Testis (tissue), 2 donors: ENCODE results near the gene AMIGO1.

Experiments used
- POLR2A ChIP-seq: fragments of 450-650 bp; IDR thresholded peaks from one replicate; pipeline ENCODE4 v1.6.1; 2017; ENCODE audit warnings: antibody characterized with exemption, mild to moderate bottlenecking, moderate library complexity
- TF ChIP-seq, protein P1 (sequence below), 3 experiments: fragments of 450-650 bp in 2 of 3; fragments of 200-600 bp in 1 of 3; sonication (generic) in 1 of 3; IDR thresholded peaks; one replicate each; pipeline ENCODE4 v1.5.1; 2016 to 2019; ENCODE audit warnings: antibody characterized with exemption in 3 of 3, mild to moderate bottlenecking in 2 of 3, moderate library complexity in 1 of 3

DNA sequence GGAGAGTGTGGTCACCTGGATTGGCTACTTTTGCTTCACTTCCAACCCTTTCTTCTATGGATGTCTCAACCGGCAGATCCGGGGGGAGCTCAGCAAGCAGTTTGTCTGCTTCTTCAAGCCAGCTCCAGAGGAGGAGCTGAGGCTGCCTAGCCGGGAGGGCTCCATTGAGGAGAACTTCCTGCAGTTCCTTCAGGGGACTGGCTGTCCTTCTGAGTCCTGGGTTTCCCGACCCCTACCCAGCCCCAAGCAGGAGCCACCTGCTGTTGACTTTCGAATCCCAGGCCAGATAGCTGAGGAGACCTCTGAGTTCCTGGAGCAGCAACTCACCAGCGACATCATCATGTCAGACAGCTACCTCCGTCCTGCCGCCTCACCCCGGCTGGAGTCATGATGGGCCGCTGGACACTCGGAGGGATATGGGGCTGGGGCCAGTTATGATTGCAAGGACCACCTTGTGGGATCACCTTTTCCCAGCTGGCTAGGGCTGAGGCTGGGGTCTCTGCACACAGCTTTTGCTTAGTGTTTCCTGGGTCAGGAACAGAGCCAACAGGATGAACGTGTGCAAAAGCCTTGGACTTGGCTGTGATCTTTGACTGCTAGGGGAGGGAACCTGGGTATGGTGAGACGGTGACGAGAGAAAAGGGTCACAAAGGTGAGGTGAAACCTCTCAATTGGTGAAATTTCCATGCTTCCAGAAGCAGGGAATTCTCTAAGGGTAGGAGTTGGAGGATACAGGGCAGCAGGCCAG lies 34.6 kb upstream of the AMIGO1 start:
- TF ChIP-seq, protein P1, sequence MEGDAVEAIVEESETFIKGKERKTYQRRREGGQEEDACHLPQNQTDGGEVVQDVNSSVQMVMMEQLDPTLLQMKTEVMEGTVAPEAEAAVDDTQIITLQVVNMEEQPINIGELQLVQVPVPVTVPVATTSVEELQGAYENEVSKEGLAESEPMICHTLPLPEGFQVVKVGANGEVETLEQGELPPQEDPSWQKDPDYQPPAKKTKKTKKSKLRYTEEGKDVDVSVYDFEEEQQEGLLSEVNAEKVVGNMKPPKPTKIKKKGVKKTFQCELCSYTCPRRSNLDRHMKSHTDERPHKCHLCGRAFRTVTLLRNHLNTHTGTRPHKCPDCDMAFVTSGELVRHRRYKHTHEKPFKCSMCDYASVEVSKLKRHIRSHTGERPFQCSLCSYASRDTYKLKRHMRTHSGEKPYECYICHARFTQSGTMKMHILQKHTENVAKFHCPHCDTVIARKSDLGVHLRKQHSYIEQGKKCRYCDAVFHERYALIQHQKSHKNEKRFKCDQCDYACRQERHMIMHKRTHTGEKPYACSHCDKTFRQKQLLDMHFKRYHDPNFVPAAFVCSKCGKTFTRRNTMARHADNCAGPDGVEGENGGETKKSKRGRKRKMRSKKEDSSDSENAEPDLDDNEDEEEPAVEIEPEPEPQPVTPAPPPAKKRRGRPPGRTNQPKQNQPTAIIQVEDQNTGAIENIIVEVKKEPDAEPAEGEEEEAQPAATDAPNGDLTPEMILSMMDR (IDR thresholded peaks at IDR 0.05) = no peak
- TF ChIP-seq POLR2A = no peak
